Right lobe of liver (tissue), 4 donors: ENCODE data around the gene CDKL1.

ENCODE experiments used
- CTCF ChIP-seq, 4 donors: fragments of 200-600 bp in 3 of 4; fragments of 450-650 bp in 1 of 4; IDR thresholded peaks; one replicate each; pipeline versions ENCODE4 v1.5.1 to v1.8.0; 2016 to 2022; ENCODE audit warnings: antibody characterized with exemption in 4 of 4, mild to moderate bottlenecking in 2 of 4
- POLR2A ChIP-seq: fragments of 450-650 bp; IDR thresholded peaks from one replicate; pipeline ENCODE4 v1.6.1; 2017; ENCODE audit warnings: antibody characterized with exemption, mild to moderate bottlenecking
- donor health status: DM: no; HTN: no; CAD: no.
- donor health status: DM: no; HTN: no; CAD: no.
- donor health status: DM: no; HTN: yes; CAD: no.

GRCh38 chr14:50407111-50407812 is 10.6 kb upstream of the CDKL1 start:
- TF ChIP-seq POLR2A (no peak), CTCF (IDR thresholded peaks at IDR 0.05) (no peak)
